Activated CD8-positive, alpha-beta memory T cell treated with anti-CD3 and anti-CD28 coated beads, Interleukin-2, amount 50 U/mL, for 1 hour (primary cell): ENCODE data around the gene CHST2.

Experiments used
- DNase-seq: peaks from one replicate; pipeline ENCODE4 v3.0.0-alpha.2; 2020; ENCODE audit errors: extremely low read depth

The CHST2 gene

DNA sequence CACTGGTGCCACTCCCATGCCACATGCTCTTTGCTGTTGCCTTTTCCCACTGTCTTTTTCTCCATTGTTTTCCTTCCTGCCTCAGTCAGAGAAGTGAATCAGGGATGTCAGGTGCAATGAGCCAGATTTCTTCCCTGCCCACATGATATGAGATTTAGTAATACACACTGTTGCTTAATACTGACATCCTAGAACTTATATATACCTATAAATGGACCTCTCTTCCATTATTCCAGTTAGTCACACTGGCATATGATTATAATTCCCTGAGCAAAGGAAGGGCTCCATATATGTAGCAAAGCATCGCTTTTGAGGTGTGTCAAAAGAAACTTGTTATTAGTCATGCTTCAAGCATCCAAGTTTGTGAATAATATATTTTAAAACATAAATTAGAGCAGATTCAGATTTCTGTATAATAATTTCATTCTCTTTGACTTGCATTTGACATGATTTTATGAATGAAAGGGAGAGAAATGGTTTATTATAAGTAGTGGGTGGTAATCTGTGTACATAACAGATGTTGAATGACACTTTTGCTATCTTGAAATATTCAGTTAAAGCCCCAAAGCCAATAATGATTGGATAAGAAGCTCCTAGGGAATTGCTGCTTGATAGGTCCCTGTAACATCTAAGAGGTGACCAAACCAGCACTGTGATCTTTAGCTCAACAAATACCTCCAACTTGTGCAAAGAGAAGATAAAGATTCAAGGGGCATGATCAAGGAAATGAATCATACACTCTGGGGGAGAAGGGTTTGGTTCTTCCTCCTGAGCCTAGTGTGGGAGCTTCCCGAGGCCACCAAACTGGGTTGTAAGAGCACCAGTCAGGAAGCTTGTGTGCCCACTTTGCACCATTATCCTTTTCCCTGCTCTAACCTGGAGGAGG is 48.6 kb downstream of the CHST2 start:
- DNase-seq: no peak

DNA sequence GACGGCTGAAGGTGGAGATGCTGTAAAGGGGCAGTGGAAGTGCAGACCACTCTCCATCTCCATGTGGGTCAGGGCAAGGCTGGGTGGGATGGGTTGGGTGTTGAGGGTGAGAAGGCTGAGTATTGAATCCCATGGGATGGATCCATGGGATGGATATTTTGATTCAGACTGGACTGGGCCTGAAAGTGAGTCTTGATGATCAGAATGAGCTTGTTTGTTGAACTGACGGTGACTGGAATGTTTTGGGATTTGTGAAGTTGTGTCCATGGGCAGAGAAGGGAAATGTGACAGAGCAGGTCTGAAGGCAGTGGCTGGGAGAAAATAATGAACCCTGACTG is 49.3 kb downstream of the CHST2 start:
- DNase-seq: no peak

DNA sequence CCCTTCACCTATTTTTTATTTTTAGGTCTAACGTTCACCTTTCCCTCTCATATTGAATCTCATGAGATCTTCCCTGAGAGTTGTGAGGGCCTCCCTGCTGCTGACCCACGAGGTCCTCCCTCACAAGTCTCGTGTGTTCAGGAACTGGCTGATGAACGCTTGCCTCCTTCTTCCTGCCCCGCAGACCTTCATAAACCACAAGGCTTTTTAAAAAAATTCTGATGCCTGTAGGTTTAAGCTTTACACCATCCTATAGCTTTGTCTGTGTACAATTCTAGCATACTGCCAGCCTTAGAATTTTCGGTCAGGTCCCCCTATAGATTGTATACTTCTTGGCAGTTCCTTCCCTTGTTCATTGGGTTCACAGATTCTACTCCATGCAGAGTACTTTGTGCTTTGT is 50.5 kb downstream of the CHST2 start:
- no peak for DNase-seq

DNA sequence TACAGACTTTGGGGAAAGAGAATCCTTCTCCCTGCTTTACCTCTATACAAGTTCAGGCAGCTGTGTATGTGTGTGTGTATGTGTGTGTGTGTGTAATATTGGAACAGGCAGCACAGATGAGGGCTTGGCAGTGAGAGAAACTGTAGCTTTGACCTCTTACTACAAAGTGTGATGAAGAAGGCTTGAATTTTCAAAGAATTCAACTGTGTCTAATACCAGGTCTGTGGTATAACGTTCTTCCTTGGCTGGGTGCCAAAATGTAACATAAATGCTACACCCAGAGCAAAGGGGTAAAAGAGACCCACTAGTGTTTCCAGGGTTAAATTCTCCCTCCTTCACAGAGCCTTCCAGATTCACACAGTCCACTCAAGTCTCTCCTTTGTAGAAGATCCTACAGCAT is 51.1 kb downstream of the CHST2 start:
- DNase-seq: no peak

DNA sequence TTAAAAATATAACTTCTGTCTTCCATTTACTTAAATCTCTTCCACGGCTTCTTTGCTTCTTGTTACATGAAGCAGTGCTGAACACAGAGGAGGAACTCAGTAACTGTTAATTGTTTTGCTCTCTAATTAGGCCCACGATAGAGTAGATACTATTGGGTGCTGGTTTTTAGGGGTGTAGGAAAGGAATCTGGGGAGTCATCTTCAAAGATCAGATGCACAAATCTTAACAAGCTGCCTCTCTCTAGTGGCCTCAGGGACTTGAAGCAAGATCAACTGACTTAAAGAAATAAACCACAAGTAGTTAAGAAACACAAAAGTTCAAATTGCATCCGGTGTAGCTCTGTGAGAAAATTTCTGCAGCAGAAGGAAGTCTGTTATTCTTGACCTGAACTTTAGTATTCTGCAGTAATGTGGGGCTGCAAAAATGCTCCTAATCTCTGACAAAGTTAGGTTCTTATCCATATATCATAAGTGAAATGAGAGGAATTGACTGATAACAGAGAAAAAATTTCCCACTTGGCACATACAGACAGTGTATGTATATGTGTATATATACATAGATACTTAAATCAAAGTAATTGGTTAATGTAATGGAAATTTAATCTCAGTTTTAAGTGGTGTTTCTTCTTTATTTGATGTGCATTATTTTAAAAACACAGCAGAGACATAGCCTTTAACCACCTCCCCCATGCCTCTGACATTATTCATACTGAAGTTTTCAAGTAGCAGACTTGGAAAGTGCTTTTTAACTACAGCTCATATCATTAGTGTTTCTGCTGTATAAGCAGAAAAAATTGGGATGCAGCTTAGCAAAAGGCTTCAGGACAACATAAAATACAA is 51.8 kb downstream of the CHST2 start:
- DNase-seq: no peak

DNA sequence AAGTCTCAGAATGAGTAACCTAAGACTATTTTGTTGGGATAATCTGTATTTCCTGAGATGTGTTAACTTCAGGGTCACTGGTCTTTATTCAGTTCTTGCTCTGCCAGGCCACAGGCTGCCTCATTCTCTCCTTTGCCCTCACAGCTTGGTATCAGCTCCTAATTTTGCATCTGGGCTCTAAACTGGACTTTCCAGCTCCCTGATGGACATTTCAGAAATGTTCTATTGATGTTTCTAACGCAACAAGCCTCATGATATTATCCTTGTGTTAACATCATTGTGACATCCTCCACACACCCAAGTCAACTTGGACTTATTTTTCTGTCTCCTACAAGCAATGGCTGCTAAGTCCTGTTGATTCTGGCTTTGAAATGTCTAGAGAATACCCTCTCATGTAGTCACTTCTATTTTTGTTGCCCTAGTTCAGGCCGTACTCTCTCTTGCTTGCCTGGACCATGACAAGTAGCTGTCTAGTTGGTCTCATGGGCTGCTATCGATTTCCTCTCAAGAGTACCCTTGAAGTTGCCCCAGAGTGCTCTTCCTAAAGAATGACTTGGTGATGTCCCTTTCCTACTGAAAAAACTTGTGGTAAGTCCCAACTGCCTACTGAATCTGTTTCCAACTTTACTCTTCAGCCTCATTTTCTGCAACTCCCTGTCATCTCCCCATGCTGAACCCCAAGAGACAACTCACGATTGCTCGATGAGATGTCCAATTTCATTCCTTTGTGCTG is 52.7 kb downstream of the CHST2 start:
- DNase-seq: no peak

DNA sequence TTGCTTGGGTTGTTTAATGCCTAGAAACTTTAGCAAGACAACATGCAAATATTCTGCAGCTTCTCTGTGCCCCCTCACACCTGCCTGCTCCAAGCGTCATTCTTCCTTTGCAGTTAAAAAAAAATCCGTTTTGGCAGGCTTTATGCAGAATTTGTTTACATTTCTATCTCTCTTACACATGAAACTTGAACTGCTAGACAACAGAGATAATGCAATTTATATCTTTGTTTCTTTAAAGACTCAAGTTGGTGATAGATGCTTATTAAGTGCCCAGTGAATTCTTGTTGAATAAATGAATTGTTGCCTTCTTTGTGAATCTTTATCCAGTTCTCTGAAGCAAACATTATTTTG is 53.2 kb downstream of the CHST2 start:
- DNase-seq: no peak

DNA sequence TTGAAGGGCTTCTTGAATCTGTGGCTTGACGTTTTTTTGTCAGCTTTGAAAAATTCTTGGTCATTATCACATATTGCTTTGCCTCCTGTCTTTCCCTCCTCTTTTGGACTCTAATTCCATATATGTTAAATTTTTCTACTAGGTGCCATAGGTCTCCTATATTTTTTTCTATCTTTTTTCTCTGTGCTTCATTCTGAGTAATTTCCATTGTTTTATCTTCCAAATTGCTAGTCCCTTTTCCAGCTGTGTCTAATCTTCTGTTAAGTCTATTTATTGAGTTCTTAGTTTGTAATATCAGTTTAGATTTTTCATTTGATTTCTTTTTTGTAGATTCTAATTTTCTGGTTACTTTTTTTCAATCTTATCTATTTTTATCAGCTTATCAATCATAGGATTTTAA is 53.7 kb downstream of the CHST2 start:
- no peak for DNase-seq
